Endothelial cell of umbilical vein (primary cell): ENCODE measurements around the gene NRXN3. TPM values are rescaled to one million over a fixed set of nuclear protein-coding genes. Genes with fewer than 3 reads are reported as not detected.

Source experiments
- BruUV-seq: library from RNA; stranded (reverse); fragments of 400-500 nt; replicated peaks from 2 replicates; lab custom pipeline; 2021; lab: Mats Ljungman, UMichigan
- CTCF ChIA-PET: fragments of 300-600, 350-600 bp; sonication (Branson Sonifier 250); formaldehyde crosslinking; loops from one replicate; lab custom pipeline; 2021; ENCODE audit warnings: antibody characterized with exemption, inconsistent platforms; lab: Charles Lee
- POLR2A ChIA-PET: fragments of 300-600, 350-600 bp; sonication (Branson Sonifier 250); formaldehyde crosslinking; loops from one replicate; lab custom pipeline; 2021; ENCODE audit warnings: antibody characterized with exemption, inconsistent platforms; lab: Charles Lee
- DNase-seq: peaks from one replicate; pipeline ENCODE4 v3.0.0-alpha.2; 2011; ENCODE audit warnings: low read depth, low spot score
- FAIRE-seq: peaks from 2 replicates; lab custom pipeline; 2011; peaks lifted over from hg19 to GRCh38; lab: Jason Lieb, UNC
- H2AFZ ChIP-seq: 2 replicates; pipeline ENCODE4 v1.6.0; 2012; ENCODE audit warnings: low read depth, low read length, control low read depth, inconsistent platforms
- H3K27ac ChIP-seq: 2 replicates; pipeline ENCODE4 v1.5.1; 2011; ENCODE audit warnings: low read depth, mild to moderate bottlenecking, control low read depth, low read length, moderate library complexity; ENCODE audit not compliant: insufficient read depth
- H3K27me3 ChIP-seq, 2 experiments: 2 replicates each; pipeline versions ENCODE4 v1.6.0 to v1.6.1; 2011; ENCODE audit warnings: low read length in 2 of 2, mixed read lengths in 1 of 2; ENCODE audit not compliant: control insufficient read depth in 2 of 2, insufficient read depth in 2 of 2
- H3K36me3 ChIP-seq, 2 experiments: 2 replicates in 1 of 2; 3 replicates in 1 of 2; pipeline ENCODE4 v1.5.1; 2011; ENCODE audit warnings: low read length in 2 of 2, mild to moderate bottlenecking in 1 of 2, moderate library complexity in 1 of 2; ENCODE audit not compliant: control insufficient read depth in 2 of 2, insufficient read depth in 2 of 2; ENCODE audit errors: extremely low read depth in 1 of 2
- H3K4me1 ChIP-seq: 3 replicates; pipeline ENCODE4 v1.5.1; 2011; ENCODE audit warnings: mild to moderate bottlenecking, low read length; ENCODE audit not compliant: control insufficient read depth, insufficient read depth; ENCODE audit errors: extremely low read depth
- H3K4me2 ChIP-seq: 2 replicates; pipeline ENCODE4 v1.6.1; 2011; ENCODE audit warnings: low read length, control low read depth, mixed read lengths; ENCODE audit not compliant: insufficient read depth
- H3K4me3 ChIP-seq, 3 experiments: fragments of 200-600 bp in 1 of 3; sonication (generic), shearing (Covaris generic) in 1 of 3; replicated peaks in 1 of 3; 2 replicates each; pipeline ENCODE4 v1.5.1; 2011 to 2016; ENCODE audit warnings: control low read depth in 3 of 3, low read length in 3 of 3, mild to moderate bottlenecking in 2 of 3, inconsistent platforms in 1 of 3, low read depth in 1 of 3, moderate library complexity in 1 of 3; ENCODE audit not compliant: insufficient read depth in 1 of 3
- H3K79me2 ChIP-seq: 2 replicates; pipeline ENCODE4 v1.6.0; 2012; ENCODE audit warnings: low read length, inconsistent platforms; ENCODE audit not compliant: control insufficient read depth, insufficient read depth
- H3K9ac ChIP-seq: replicated peaks from 2 replicates; pipeline ENCODE3; 2011; ENCODE audit warnings: low read length, control low read depth; ENCODE audit not compliant: insufficient read depth; ENCODE audit errors: extremely low read depth
- H3K9me1 ChIP-seq: replicated peaks from 3 replicates; pipeline ENCODE4 v1.6.0; 2011; ENCODE audit warnings: mild to moderate bottlenecking, low read length; ENCODE audit not compliant: control insufficient read depth, insufficient read depth; ENCODE audit errors: extremely low read depth
- H3K9me3 ChIP-seq: replicated peaks from 2 replicates; pipeline ENCODE4 v1.5.1; 2012; ENCODE audit warnings: low read length, inconsistent platforms; ENCODE audit not compliant: control insufficient read depth, insufficient read depth
- H4K20me1 ChIP-seq: replicated peaks from 2 replicates; pipeline ENCODE3; 2011; ENCODE audit warnings: mild to moderate bottlenecking, low read length; ENCODE audit not compliant: control insufficient read depth, insufficient read depth; ENCODE audit errors: extremely low read depth
- CTCF ChIP-seq, 2 donors: IDR thresholded peaks; 1 replicate in 1 of 2; 2 replicates in 1 of 2; pipeline ENCODE4 v1.5.1; 2011; ENCODE audit warnings: low read length in 2 of 2, mild to moderate bottlenecking in 2 of 2, moderate library complexity in 2 of 2, control low read depth in 1 of 2, inconsistent platforms in 1 of 2, low read depth in 1 of 2; ENCODE audit not compliant: insufficient read depth in 1 of 2; ENCODE audit errors: extremely low read depth in 1 of 2
- EZH2 ChIP-seq: IDR thresholded peaks from 2 replicates; pipeline ENCODE4 v1.6.1; 2012; ENCODE audit warnings: borderline replicate concordance, low read depth, mild to moderate bottlenecking, moderate library complexity, low read length, inconsistent platforms; ENCODE audit not compliant: severe bottlenecking
- FOS ChIP-seq: IDR thresholded peaks from 2 replicates; pipeline ENCODE4 v1.6.1; 2011; ENCODE audit warnings: mild to moderate bottlenecking, low read length, moderate library complexity, borderline replicate concordance; ENCODE audit not compliant: insufficient read depth
- GATA2 ChIP-seq: IDR thresholded peaks from 2 replicates; pipeline ENCODE4 v1.7.0; 2011; ENCODE audit warnings: low read depth, mild to moderate bottlenecking, moderate library complexity, mixed read lengths, low read length; ENCODE audit not compliant: insufficient read length, insufficient read depth
- JUN ChIP-seq: IDR thresholded peaks from 2 replicates; pipeline ENCODE4 v1.6.1; 2011; ENCODE audit warnings: borderline replicate concordance, low read depth; ENCODE audit not compliant: insufficient read length, insufficient read depth
- MAX ChIP-seq: IDR thresholded peaks from 2 replicates; pipeline ENCODE4 v1.6.1; 2011; ENCODE audit not compliant: insufficient read depth, insufficient read length
- MYC ChIP-seq: IDR thresholded peaks from one replicate; pipeline ENCODE4 v1.6.1; 2011; ENCODE audit warnings: mild to moderate bottlenecking, low read depth, low read length
- POLR2A ChIP-seq: IDR thresholded peaks from 2 replicates; pipeline ENCODE4 v1.6.1; 2012; ENCODE audit warnings: low read depth, mild to moderate bottlenecking, control low read depth, low read length
- POLR2AphosphoS5 ChIP-seq: IDR thresholded peaks from 2 replicates; pipeline ENCODE4 v1.6.1; 2012; ENCODE audit warnings: low read depth, mild to moderate bottlenecking, control low read depth, low read length, moderate library complexity; ENCODE audit not compliant: insufficient read depth
- dilution Hi-C: fragments of 300-500 bp; cut with MboI; formaldehyde crosslinking; loops from one replicate; pipeline ENCODE4 v1.15.0; 2019; ENCODE audit warnings: low sequenced_read_pairs; ENCODE audit not compliant: extremely low pct_ligation_motif_present
- intact Hi-C: fragments of 100-400 bp; cut with micrococcal nuclease; formaldehyde crosslinking; loops from one replicate; pipeline ENCODE4 v1.10.0; 2022
- polyA plus RNA-seq, 4 experiments: library from polyadenylated mRNA; depleted of rRNA in 3 of 4; stranded (reverse) in 3 of 4; unstranded in 1 of 4; fragments of >200 nt; gene quantifications; 2 replicates each; pipeline versions ENCODE4 v1.2.1 to v1.2.3, GENCODE V29; 2011 to 2012; ENCODE audit warnings: missing spikeins in 1 of 4
- total RNA-seq: library from RNA; stranded (reverse); gene quantifications from 2 replicates; pipeline ENCODE4 v1.2.3, GENCODE V29; 2021

The NRXN3 gene
- total and polyA plus RNA-seq, 2 donors (not counting 3 experiments of a cell fraction or from before 2014, with no cell fraction given) = 0.72 to 4.2 TPM

GRCh38 chr14:79011091-79011919 lies 841.1 kb downstream of the NRXN3 start:
- intact Hi-C loops = loop anchor here (1.0 to 10.0 kb wide), 9 partner anchors 34 to 1839 kb away; partner anchors contain the start of gene DIO2
- Histone ChIP-seq H3K27ac (peak overlapping the region; percentile 63), H3K27me3 (no peaks in the 10 kb centered on the region), H3K4me2 (peak overlapping the region; percentile 82), H3K4me3 (no peak overlapping the region), H3K9me3 (no peaks in the 10 kb centered on the region), H2AFZ (peak overlapping the region; percentile 86), H3K9ac (peak overlapping the region; percentile 21), H3K4me1 (peaks cover 11% of the 10 kb centered on the region), H3K9me1 (no peaks in the 10 kb centered on the region), H3K79me2 (no peaks in the 10 kb centered on the region), H4K20me1 (no peaks in the 10 kb centered on the region), H3K36me3 (no peaks in the 10 kb centered on the region)
- dilution Hi-C loops = no loop called here
- BruUV-seq = TSS peak; percentile 25
- POLR2A ChIA-PET = no interaction called here
- FAIRE-seq (peak; percentile 94), DNase-seq (peak; percentile 76)
- CTCF ChIA-PET = interaction anchor here (0.9 to 1.4 kb wide), 3 partner anchors 42 to 51 kb away, joined by 3 to 8 read pairs (median 4); no protein-coding TSS in a partner anchor
- peak; percentile 81 for TF ChIP-seq FOS
- TF ChIP-seq MYC = no peak
- TF ChIP-seq GATA2 = peak; percentile 20
- TF ChIP-seq CTCF (IDR thresholded peaks at IDR 0.05; ENCODE audit: extremely low read depth in 1 of 2, insufficient read depth in 1 of 2, low read depth in 1 of 2, low read length in 2 of 2) = peak in 1 of 2 donors; percentile 42

- no peaks in the 10 kb centered on the region for H3K79me2 ChIP-seq
- H3K4me2 ChIP-seq = peak overlapping the region; percentile 82
- FAIRE-seq (no peak), DNase-seq (no peak)
- TF ChIP-seq JUN (no peak), POLR2AphosphoS5 (no peak), CTCF (IDR thresholded peaks at IDR 0.05; ENCODE audit: extremely low read depth in 1 of 2, insufficient read depth in 1 of 2, low read depth in 1 of 2, low read length in 2 of 2) (no peak), POLR2A (no peak), MYC (no peak), FOS (no peak), MAX (no peak), GATA2 (no peak), EZH2 (no peak)
- no peaks in the 10 kb centered on the region for H4K20me1 ChIP-seq
- no peaks in the 10 kb centered on the region for H3K27me3 ChIP-seq
- ChIA-PET CTCF (interaction anchor here (1.4 kb wide), 1 partner anchor 42 kb away, joined by 3 read pairs; no protein-coding TSS in a partner anchor), POLR2A (no interaction called here)
- no peaks in the 10 kb centered on the region for H3K36me3 ChIP-seq
- dilution Hi-C loops = no loop called here
- no peak overlapping the region for H2AFZ ChIP-seq
- H3K9me3 ChIP-seq = no peaks in the 10 kb centered on the region
- peak overlapping the region; percentile 63 for H3K27ac ChIP-seq
- intact Hi-C loops = loop anchor here (1.0 to 10.0 kb wide), 9 partner anchors 33 to 1838 kb away; partner anchors contain the start of gene DIO2
- no peak overlapping the region for H3K4me3 ChIP-seq
- no peaks in the 10 kb centered on the region for H3K9me1 ChIP-seq
- H3K9ac ChIP-seq = peak overlapping the region; percentile 21
- H3K4me1 ChIP-seq = peaks cover 11% of the 10 kb centered on the region
- TSS peak; percentile 76 for BruUV-seq
These were observed 841.7 kb downstream of the NRXN3 start for GRCh38 chr14:79011920-79012204.
